ENCODE results near the gene KIF13A.
"Not testable (repeated sequence)": the region's sequence is repeated elsewhere in the genome, so short reads cannot be mapped to it uniquely, and the experiment has no call there.

KIF13A gene

GRCh38 chr6:17865798-17866725 lies 121.4 kb downstream of the KIF13A start:
- no peak for DNase-seq

GRCh38 chr6:17865243-17865642 lies 122.2 kb downstream of the KIF13A start:
- no peak for ATAC-seq (replicated peaks)
- H3K27me3 Mint-ChIP-seq: no peaks in the 10 kb centered on the region
- no peaks in the 10 kb centered on the region for H3K9me3 Mint-ChIP-seq
- H3K4me3 Mint-ChIP-seq: no peak overlapping the region
- DNase-seq: no peak
- H3K4me1 Mint-ChIP-seq: peaks cover 3 to 8% of the 10 kb centered on the region in 2 donors
- no peak overlapping the region for H3K27ac Mint-ChIP-seq
- H3K36me3 Mint-ChIP-seq: no peaks in the 10 kb centered on the region

More at GRCh38 chr6:17865798-17866725, 121.4 kb downstream of the KIF13A start:
- Mint-ChIP-seq H3K4me1 (peaks cover 3 to 8% of the 10 kb centered on the region in 2 donors), H3K27me3 (no peaks in the 10 kb centered on the region), H3K9me3 (no peaks in the 10 kb centered on the region), H3K27ac (no peak overlapping the region), H3K36me3 (no peaks in the 10 kb centered on the region), H3K4me3 (no peak overlapping the region)
- no peak for ATAC-seq (replicated peaks)

GRCh38 chr6:17863901-17864754 lies 123.3 kb downstream of the KIF13A start:
- Mint-ChIP-seq H3K4me1 (peaks cover 0 to under 1% of the 10 kb centered on the region in 2 donors), H3K27me3 (no peaks in the 10 kb centered on the region), H3K27ac (no peak overlapping the region), H3K9me3 (no peaks in the 10 kb centered on the region), H3K36me3 (no peaks in the 10 kb centered on the region), H3K4me3 (no peak overlapping the region)
- DNase-seq: no peak
- ATAC-seq (replicated peaks): no peak

- H3K27me3 Mint-ChIP-seq: no peaks in the 10 kb centered on the region
- H3K27ac Mint-ChIP-seq: no peak overlapping the region
- DNase-seq: no peak
- no peak for ATAC-seq (replicated peaks)
- H3K9me3 Mint-ChIP-seq: peaks cover 0 to 4% of the 10 kb centered on the region in 2 donors
- no peaks in the 10 kb centered on the region for H3K36me3 Mint-ChIP-seq
- no peaks in the 10 kb centered on the region for H3K4me1 Mint-ChIP-seq
- no peak overlapping the region for H3K4me3 Mint-ChIP-seq
Measured at GRCh38 chr6:17861361-17861760, 126.1 kb downstream of the KIF13A start.

GRCh38 chr6:17859846-17860245 lies 127.6 kb downstream of the KIF13A start:
- no peak overlapping the region for H3K4me3 Mint-ChIP-seq
- H3K9me3 Mint-ChIP-seq: peaks cover 0 to 4% of the 10 kb centered on the region in 2 donors
- no peak overlapping the region for H3K27ac Mint-ChIP-seq
- H3K36me3 Mint-ChIP-seq: no peaks in the 10 kb centered on the region
- ATAC-seq (replicated peaks) (no peak), DNase-seq (no peak)
- no peaks in the 10 kb centered on the region for H3K4me1 Mint-ChIP-seq
- H3K27me3 Mint-ChIP-seq: no peaks in the 10 kb centered on the region

GRCh38 chr6:17858584-17858983 lies 128.9 kb downstream of the KIF13A start:
- no peak overlapping the region for H3K4me3 Mint-ChIP-seq
- H3K4me1 Mint-ChIP-seq: no peaks in the 10 kb centered on the region
- ATAC-seq (replicated peaks) (no peak), DNase-seq (no peak)
- no peak overlapping the region for H3K27ac Mint-ChIP-seq
- H3K9me3 Mint-ChIP-seq: peaks cover 0 to 4% of the 10 kb centered on the region in 2 donors
- H3K27me3 Mint-ChIP-seq: no peaks in the 10 kb centered on the region
- no peaks in the 10 kb centered on the region for H3K36me3 Mint-ChIP-seq

- H3K9me3 Mint-ChIP-seq; H3K27ac Mint-ChIP-seq; H3K4me3 Mint-ChIP-seq; H3K27me3 Mint-ChIP-seq; DNase-seq; ATAC-seq (replicated peaks); H3K36me3 Mint-ChIP-seq; H3K4me1 Mint-ChIP-seq: not testable (repeated sequence)
Measured at GRCh38 chr6:17857188-17857587, 130.2 kb downstream of the KIF13A start.

GRCh38 chr6:17856306-17856705 lies 131.1 kb downstream of the KIF13A start:
- Mint-ChIP-seq H3K4me1 (no peaks in the 10 kb centered on the region), H3K27me3 (no peaks in the 10 kb centered on the region), H3K36me3 (no peaks in the 10 kb centered on the region), H3K27ac (no peak overlapping the region), H3K9me3 (peaks cover 0 to 4% of the 10 kb centered on the region in 2 donors), H3K4me3 (no peak overlapping the region)
- DNase-seq (no peak), ATAC-seq (replicated peaks) (no peak)

- no peak overlapping the region for H3K4me3 Mint-ChIP-seq
Measured at GRCh38 chr6:17855381-17855780, 132.1 kb downstream of the KIF13A start.

GRCh38 chr6:17853533-17853932 lies 133.9 kb downstream of the KIF13A start:
- Mint-ChIP-seq H3K4me3 (no peak overlapping the region), H3K36me3 (peaks cover 3 to 7% of the 10 kb centered on the region in 2 donors), H3K27ac (no peak overlapping the region), H3K4me1 (no peaks in the 10 kb centered on the region), H3K27me3 (no peaks in the 10 kb centered on the region), H3K9me3 (peaks cover 0 to 4% of the 10 kb centered on the region in 2 donors)
- DNase-seq (no peak), ATAC-seq (replicated peaks) (no peak)

More at GRCh38 chr6:17855381-17855780, 132.1 kb downstream of the KIF13A start:
- Mint-ChIP-seq H3K4me1 (no peaks in the 10 kb centered on the region), H3K9me3 (peaks cover 0 to 4% of the 10 kb centered on the region in 2 donors), H3K27ac (no peak overlapping the region), H3K27me3 (no peaks in the 10 kb centered on the region), H3K36me3 (no peaks in the 10 kb centered on the region)
- DNase-seq (no peak), ATAC-seq (replicated peaks) (no peak)

- H3K4me3 Mint-ChIP-seq: no peak overlapping the region
- H3K27ac Mint-ChIP-seq: no peak overlapping the region
- no peak for ATAC-seq (replicated peaks)
- no peak for DNase-seq
- no peaks in the 10 kb centered on the region for H3K9me3 Mint-ChIP-seq
- H3K27me3 Mint-ChIP-seq: no peaks in the 10 kb centered on the region
- H3K36me3 Mint-ChIP-seq: peaks cover 3 to 7% of the 10 kb centered on the region in 2 donors
- no peaks in the 10 kb centered on the region for H3K4me1 Mint-ChIP-seq
Measured at GRCh38 chr6:17851720-17852161, 135.7 kb downstream of the KIF13A start.

GRCh38 chr6:17851001-17851719 lies 136.3 kb downstream of the KIF13A start:
- no peak overlapping the region for H3K4me3 Mint-ChIP-seq
- H3K4me1 Mint-ChIP-seq: no peaks in the 10 kb centered on the region
- no peaks in the 10 kb centered on the region for H3K9me3 Mint-ChIP-seq
- peaks cover 3 to 7% of the 10 kb centered on the region in 2 donors for H3K36me3 Mint-ChIP-seq
- ATAC-seq (replicated peaks) (no peak), DNase-seq (no peak)
- no peaks in the 10 kb centered on the region for H3K27me3 Mint-ChIP-seq
- no peak overlapping the region for H3K27ac Mint-ChIP-seq

GRCh38 chr6:17850281-17850680 lies 137.2 kb downstream of the KIF13A start:
- no peak for ATAC-seq (replicated peaks)
- DNase-seq: no peak
- no peaks in the 10 kb centered on the region for H3K9me3 Mint-ChIP-seq
- H3K27ac Mint-ChIP-seq: no peak overlapping the region
- no peak overlapping the region for H3K4me3 Mint-ChIP-seq
- peaks cover 3 to 7% of the 10 kb centered on the region in 2 donors for H3K36me3 Mint-ChIP-seq
- H3K4me1 Mint-ChIP-seq: no peaks in the 10 kb centered on the region
- H3K27me3 Mint-ChIP-seq: no peaks in the 10 kb centered on the region

- no peaks in the 10 kb centered on the region for H3K4me1 Mint-ChIP-seq
- no peak overlapping the region for H3K27ac Mint-ChIP-seq
- H3K36me3 Mint-ChIP-seq: peaks cover 3 to 7% of the 10 kb centered on the region in 2 donors
- H3K4me3 Mint-ChIP-seq: no peak overlapping the region
- no peaks in the 10 kb centered on the region for H3K27me3 Mint-ChIP-seq
- ATAC-seq (replicated peaks) (no peak), DNase-seq (no peak)
- no peaks in the 10 kb centered on the region for H3K9me3 Mint-ChIP-seq
Measured at GRCh38 chr6:17847203-17847760, 140.2 kb downstream of the KIF13A start.
